ENCODE measurements around the gene UBN1. TPM values are rescaled to one million over a fixed set of nuclear protein-coding genes. Genes with fewer than 3 reads are reported as not detected.

UBN1 gene
- total and polyA plus RNA-seq, 2 donors (not counting 3 experiments of a cell fraction or from before 2014, with no cell fraction given): 26.0 to 44.8 TPM

- no peak for DNase-seq (ENCODE audit: low read depth, low spot score)
- Histone ChIP-seq H2AFZ (ENCODE audit: low read depth, low read length) (no peak overlapping the region), H3K9me1 (replicated peaks; ENCODE audit: control insufficient read depth, extremely low read depth, insufficient read depth, low read length) (no peaks in the 10 kb centered on the region), H3K27ac (ENCODE audit: insufficient read depth, low read depth, low read length) (no peak overlapping the region), H4K20me1 (replicated peaks; ENCODE audit: control insufficient read depth, extremely low read depth, insufficient read depth, low read length) (no peaks in the 10 kb centered on the region), H3K4me3 (replicated peaks in 1 of 3; ENCODE audit: insufficient read depth in 1 of 3, low read depth in 1 of 3, low read length in 3 of 3) (no peak overlapping the region), H3K4me1 (ENCODE audit: control insufficient read depth, extremely low read depth, insufficient read depth, low read length) (no peaks in the 10 kb centered on the region), H3K79me2 (ENCODE audit: control insufficient read depth, insufficient read depth, low read length) (no peaks in the 10 kb centered on the region), H3K27me3 (ENCODE audit: control insufficient read depth in 2 of 2, insufficient read depth in 2 of 2, low read length in 2 of 2) (no peaks in the 10 kb centered on the region), H3K9ac (replicated peaks; ENCODE audit: extremely low read depth, insufficient read depth, low read length) (no peak overlapping the region), H3K4me2 (ENCODE audit: insufficient read depth, low read length) (no peak overlapping the region), H3K9me3 (replicated peaks; ENCODE audit: control insufficient read depth, insufficient read depth, low read length) (no peaks in the 10 kb centered on the region), H3K36me3 (ENCODE audit: control insufficient read depth in 2 of 2, extremely low read depth in 1 of 2, insufficient read depth in 2 of 2, low read length in 2 of 2) (no peaks in the 10 kb centered on the region)
- no peak for FAIRE-seq
- CTCF ChIA-PET: no interaction called here
- POLR2A ChIA-PET: no interaction called here
- intact Hi-C loops (cut with micrococcal nuclease): loop anchor here (5.0 kb wide), 1 partner anchor 338 kb away; no protein-coding TSS in a partner anchor
- BruUV-seq (replicated peaks): no TSS peak
- dilution Hi-C loops (cut with MboI; ENCODE audit: extremely low pct_ligation_motif_present, low sequenced_read_pairs): no loop called here
- TF ChIP-seq POLR2A (IDR thresholded peaks at IDR 0.05; ENCODE audit: low read depth, low read length): no peak
- TF ChIP-seq EZH2 (IDR thresholded peaks at IDR 0.05; ENCODE audit: borderline replicate concordance, low read depth, low read length, severe bottlenecking): no peak
Observed at GRCh38 chr16:4904942-4905615, 57.8 kb downstream of the UBN1 start.

GRCh38 chr16:4908854-4909401 is 61.6 kb downstream of the UBN1 start:
- no peak for TF ChIP-seq POLR2A (IDR thresholded peaks at IDR 0.05; ENCODE audit: low read depth, low read length)
- no peak for TF ChIP-seq GATA2 (IDR thresholded peaks at IDR 0.05; ENCODE audit: insufficient read depth, insufficient read length, low read depth, low read length)
- no peak for TF ChIP-seq EZH2 (IDR thresholded peaks at IDR 0.05; ENCODE audit: borderline replicate concordance, low read depth, low read length, severe bottlenecking)
- TF ChIP-seq MAX (IDR thresholded peaks at IDR 0.05; ENCODE audit: insufficient read depth, insufficient read length): no peak
- no peak for TF ChIP-seq FOS (IDR thresholded peaks at IDR 0.05; ENCODE audit: borderline replicate concordance, insufficient read depth, low read length)
- TF ChIP-seq POLR2AphosphoS5 (IDR thresholded peaks at IDR 0.05; ENCODE audit: insufficient read depth, low read depth, low read length): no peak
- no peak for TF ChIP-seq JUN (IDR thresholded peaks at IDR 0.05; ENCODE audit: borderline replicate concordance, insufficient read depth, insufficient read length, low read depth)
- no peak for TF ChIP-seq MYC (IDR thresholded peaks at IDR 0.05; ENCODE audit: low read depth, low read length)
- no peak for TF ChIP-seq CTCF (IDR thresholded peaks at IDR 0.05; ENCODE audit: extremely low read depth in 1 of 2, insufficient read depth in 1 of 2, low read depth in 1 of 2, low read length in 2 of 2)
- Histone ChIP-seq H3K27ac (ENCODE audit: insufficient read depth, low read depth, low read length) (no peak overlapping the region), H3K79me2 (ENCODE audit: control insufficient read depth, insufficient read depth, low read length) (no peaks in the 10 kb centered on the region), H3K4me2 (ENCODE audit: insufficient read depth, low read length) (no peak overlapping the region), H3K9me3 (replicated peaks; ENCODE audit: control insufficient read depth, insufficient read depth, low read length) (no peaks in the 10 kb centered on the region), H3K9me1 (replicated peaks; ENCODE audit: control insufficient read depth, extremely low read depth, insufficient read depth, low read length) (no peaks in the 10 kb centered on the region), H3K9ac (replicated peaks; ENCODE audit: extremely low read depth, insufficient read depth, low read length) (no peak overlapping the region), H3K27me3 (ENCODE audit: control insufficient read depth in 2 of 2, insufficient read depth in 2 of 2, low read length in 2 of 2) (no peaks in the 10 kb centered on the region), H3K4me1 (ENCODE audit: control insufficient read depth, extremely low read depth, insufficient read depth, low read length) (no peaks in the 10 kb centered on the region), H2AFZ (ENCODE audit: low read depth, low read length) (no peak overlapping the region), H3K4me3 (replicated peaks in 1 of 3; ENCODE audit: insufficient read depth in 1 of 3, low read depth in 1 of 3, low read length in 3 of 3) (no peak overlapping the region), H3K36me3 (ENCODE audit: control insufficient read depth in 2 of 2, extremely low read depth in 1 of 2, insufficient read depth in 2 of 2, low read length in 2 of 2) (no peaks in the 10 kb centered on the region), H4K20me1 (replicated peaks; ENCODE audit: control insufficient read depth, extremely low read depth, insufficient read depth, low read length) (no peaks in the 10 kb centered on the region)
- FAIRE-seq: no peak
- dilution Hi-C loops (cut with MboI; ENCODE audit: extremely low pct_ligation_motif_present, low sequenced_read_pairs) (no loop called here), intact Hi-C loops (cut with micrococcal nuclease) (loop anchor here (5.0 kb wide), 1 partner anchor 342 kb away; no protein-coding TSS in a partner anchor)
- no TSS peak for BruUV-seq (replicated peaks)
- ChIA-PET CTCF (no interaction called here), POLR2A (no interaction called here)
- DNase-seq (ENCODE audit: low read depth, low spot score): no peak

Measured in endothelial cell of umbilical vein (primary cell).